ENCODE results near the gene MKLN1. TPM values are rescaled to one million over a fixed set of nuclear protein-coding genes. Genes with fewer than 3 reads are reported as not detected.
"Not testable (repeated sequence)": the region's sequence is repeated elsewhere in the genome, so short reads cannot be mapped to it uniquely, and the experiment has no call there.

MKLN1 gene
- total RNA-seq, 2 experiments from 2014 or later: 38.5 TPM

DNA sequence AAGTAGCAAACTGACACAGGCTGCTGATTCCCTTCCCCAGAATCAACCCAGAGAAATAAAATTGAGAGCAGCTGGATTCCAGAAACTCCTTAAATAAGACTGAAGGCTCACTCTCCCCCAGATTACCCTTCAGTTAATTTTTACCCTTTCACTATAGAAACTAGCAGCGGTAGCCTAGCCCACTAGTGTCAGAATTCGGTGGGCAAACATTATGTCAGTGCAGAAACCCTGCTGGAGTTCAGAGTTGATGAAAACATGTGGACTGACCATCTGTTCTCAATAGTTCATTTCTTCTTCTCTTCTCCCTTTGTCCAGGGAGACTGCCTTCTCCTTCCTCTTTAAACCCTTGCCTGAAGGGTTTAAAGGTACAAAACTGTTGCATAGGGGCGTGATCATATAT is 128.7 kb downstream of the MKLN1 start:
- ChIA-PET POLR2A (no interaction called here), CTCF (no interaction called here)
- peaks cover 4% of the 10 kb centered on the region for H3K4me1 Mint-ChIP-seq (ENCODE audit: low read depth)
- ATAC-seq (no peak), DNase-seq (no peak)
- H3K27me3 Mint-ChIP-seq: no peaks in the 10 kb centered on the region
- TF ChIP-seq, protein P1, sequence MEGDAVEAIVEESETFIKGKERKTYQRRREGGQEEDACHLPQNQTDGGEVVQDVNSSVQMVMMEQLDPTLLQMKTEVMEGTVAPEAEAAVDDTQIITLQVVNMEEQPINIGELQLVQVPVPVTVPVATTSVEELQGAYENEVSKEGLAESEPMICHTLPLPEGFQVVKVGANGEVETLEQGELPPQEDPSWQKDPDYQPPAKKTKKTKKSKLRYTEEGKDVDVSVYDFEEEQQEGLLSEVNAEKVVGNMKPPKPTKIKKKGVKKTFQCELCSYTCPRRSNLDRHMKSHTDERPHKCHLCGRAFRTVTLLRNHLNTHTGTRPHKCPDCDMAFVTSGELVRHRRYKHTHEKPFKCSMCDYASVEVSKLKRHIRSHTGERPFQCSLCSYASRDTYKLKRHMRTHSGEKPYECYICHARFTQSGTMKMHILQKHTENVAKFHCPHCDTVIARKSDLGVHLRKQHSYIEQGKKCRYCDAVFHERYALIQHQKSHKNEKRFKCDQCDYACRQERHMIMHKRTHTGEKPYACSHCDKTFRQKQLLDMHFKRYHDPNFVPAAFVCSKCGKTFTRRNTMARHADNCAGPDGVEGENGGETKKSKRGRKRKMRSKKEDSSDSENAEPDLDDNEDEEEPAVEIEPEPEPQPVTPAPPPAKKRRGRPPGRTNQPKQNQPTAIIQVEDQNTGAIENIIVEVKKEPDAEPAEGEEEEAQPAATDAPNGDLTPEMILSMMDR (IDR thresholded peaks at IDR 0.05): no peak
- peaks cover 17% of the 10 kb centered on the region for H3K36me3 Mint-ChIP-seq (ENCODE audit: low read depth)
- H3K4me3 Mint-ChIP-seq: no peak overlapping the region
- no peaks in the 10 kb centered on the region for H3K9me3 Mint-ChIP-seq
- intact Hi-C loops (cut with micrococcal nuclease): no loop called here
- H3K27ac Mint-ChIP-seq: no peak overlapping the region

DNA sequence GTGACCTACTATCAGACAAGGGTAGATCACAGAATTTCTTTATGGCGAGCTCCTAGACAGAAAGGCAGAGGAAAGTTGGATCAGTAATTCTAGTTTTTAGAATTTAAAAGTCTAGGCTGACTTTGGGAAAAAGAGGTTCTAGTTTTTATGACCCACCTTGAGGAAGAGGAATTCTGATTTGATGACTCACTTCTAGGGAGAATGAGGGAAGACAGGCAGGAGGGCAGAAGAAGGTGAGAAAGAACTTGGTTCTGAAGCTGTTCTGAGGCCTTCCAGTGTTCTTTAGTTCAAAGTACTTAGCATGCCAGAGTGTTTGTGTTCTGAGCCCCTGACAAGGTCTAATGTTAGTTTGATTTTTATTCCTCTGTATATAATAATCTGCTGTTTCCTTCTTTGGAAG is 131.6 kb downstream of the MKLN1 start:
- H3K27me3 Mint-ChIP-seq: no peaks in the 10 kb centered on the region
- H3K9me3 Mint-ChIP-seq: no peaks in the 10 kb centered on the region
- TF ChIP-seq, protein P1 (IDR thresholded peaks at IDR 0.05): no peak
- ChIA-PET POLR2A (no interaction called here), CTCF (no interaction called here)
- peaks cover 23% of the 10 kb centered on the region for H3K36me3 Mint-ChIP-seq (ENCODE audit: low read depth)
- H3K27ac Mint-ChIP-seq: no peak overlapping the region
- DNase-seq: no peak
- peaks cover 4% of the 10 kb centered on the region for H3K4me1 Mint-ChIP-seq (ENCODE audit: low read depth)
- ATAC-seq: no peak
- H3K4me3 Mint-ChIP-seq: no peak overlapping the region
- intact Hi-C loops (cut with micrococcal nuclease): no loop called here

DNA sequence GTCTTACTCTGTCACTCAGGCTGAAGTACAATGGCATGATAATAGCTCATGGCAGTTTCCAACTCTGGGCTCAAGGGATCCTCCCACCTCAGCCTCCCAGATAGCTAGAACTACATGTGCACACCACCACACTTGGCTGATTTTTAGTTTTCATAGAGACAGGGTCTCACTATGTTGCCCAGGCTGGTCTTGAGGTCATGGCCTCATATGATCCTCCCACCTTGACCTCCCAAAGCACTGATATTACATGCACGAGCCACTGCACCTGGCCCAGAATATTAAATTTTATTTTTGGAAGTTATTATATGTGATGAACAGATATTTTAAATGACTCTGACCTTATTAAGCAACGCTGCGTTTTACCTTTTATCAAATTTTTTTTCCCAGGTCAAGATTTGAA is 134.4 kb downstream of the MKLN1 start:
- Mint-ChIP-seq H3K9me3 (no peaks in the 10 kb centered on the region), H3K4me3 (no peak overlapping the region), H3K4me1 (ENCODE audit: low read depth) (peaks cover 4% of the 10 kb centered on the region), H3K36me3 (ENCODE audit: low read depth) (peaks cover 24% of the 10 kb centered on the region), H3K27ac (no peak overlapping the region), H3K27me3 (no peaks in the 10 kb centered on the region)
- DNase-seq (no peak), ATAC-seq (no peak)
- TF ChIP-seq, protein P1 (IDR thresholded peaks at IDR 0.05): no peak
- intact Hi-C loops (cut with micrococcal nuclease): no loop called here
- ChIA-PET POLR2A (no interaction called here), CTCF (interaction anchor here (1.5 kb wide), 1 partner anchor 9 kb away, joined by 5 read pairs; no protein-coding TSS in a partner anchor)

DNA sequence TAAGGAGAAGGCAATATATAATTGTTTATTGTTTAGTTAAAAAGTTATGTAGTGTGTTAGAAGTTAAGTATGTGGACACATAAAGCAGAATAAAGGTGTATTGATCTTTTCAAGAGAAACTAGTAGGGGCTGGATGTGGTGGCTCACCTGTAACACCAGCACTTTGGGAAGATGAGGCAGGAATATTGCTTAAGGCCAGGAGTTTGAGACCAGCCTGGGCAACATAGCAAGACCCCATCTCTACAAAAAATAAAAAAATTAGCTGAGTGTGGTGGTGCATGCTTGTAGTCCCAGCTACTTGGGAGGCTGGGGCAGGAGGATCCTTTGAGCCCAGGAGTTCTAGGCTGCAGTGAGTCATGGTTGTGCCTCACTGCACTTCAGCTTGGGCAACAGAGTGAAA is 135.0 kb downstream of the MKLN1 start:
- not testable (repeated sequence) for H3K9me3 Mint-ChIP-seq, ATAC-seq, DNase-seq

DNA sequence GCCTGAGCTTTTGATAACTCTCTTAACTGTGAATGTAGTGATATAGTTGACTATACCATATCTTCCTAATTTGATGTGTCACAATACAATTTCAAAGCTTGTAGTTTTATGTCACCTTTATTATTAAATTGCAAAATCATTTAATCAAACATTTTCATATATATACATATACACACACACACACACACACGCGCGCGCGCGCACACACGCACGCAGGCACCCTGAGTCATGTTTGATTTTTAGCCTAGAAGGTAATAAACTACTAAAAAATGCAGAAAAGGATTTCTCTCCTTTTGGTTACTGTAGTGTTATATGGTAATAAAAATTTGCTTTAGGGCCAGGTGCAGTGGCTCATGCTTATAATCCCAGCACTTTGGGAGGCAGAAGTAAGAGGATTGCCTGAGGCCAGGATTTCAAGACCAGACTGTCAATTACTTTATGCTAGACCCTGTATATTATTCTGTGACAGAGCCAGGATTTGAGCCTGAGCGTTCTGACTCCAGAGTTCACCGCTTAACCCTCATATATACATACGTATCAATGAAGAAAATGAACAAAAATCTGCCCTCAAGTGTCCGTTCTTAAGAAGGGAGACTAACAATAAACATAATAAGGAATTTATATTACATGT is 139.2 kb downstream of the MKLN1 start:
- DNase-seq: no peak
- Mint-ChIP-seq H3K27ac (no peak overlapping the region), H3K4me3 (no peak overlapping the region), H3K36me3 (ENCODE audit: low read depth) (peaks cover 38% of the 10 kb centered on the region), H3K9me3 (no peaks in the 10 kb centered on the region), H3K4me1 (ENCODE audit: low read depth) (no peaks in the 10 kb centered on the region), H3K27me3 (no peaks in the 10 kb centered on the region)
- TF ChIP-seq, protein P1 (IDR thresholded peaks at IDR 0.05): no peak
- POLR2A ChIA-PET: no interaction called here
- CTCF ChIA-PET: no interaction called here
- intact Hi-C loops (cut with micrococcal nuclease): no loop called here
- no peak for ATAC-seq

More for the DNA sequence above, 135.0 kb downstream of the MKLN1 start:
- CTCF ChIA-PET; H3K27ac Mint-ChIP-seq; H3K27me3 Mint-ChIP-seq; POLR2A ChIA-PET; intact Hi-C loops (cut with micrococcal nuclease); H3K4me1 Mint-ChIP-seq (ENCODE audit: low read depth); H3K4me3 Mint-ChIP-seq: not testable (repeated sequence)
- H3K36me3 Mint-ChIP-seq (ENCODE audit: low read depth): peaks cover 27% of the 10 kb centered on the region

All from activated CD8-positive, alpha-beta T cell treated with anti-CD3 and anti-CD28 coated beads for 36 hours (primary cell).